HepG2 (cell line): ENCODE data around the gene PITHD1. TPM values are rescaled to one million over a fixed set of nuclear protein-coding genes. Genes with fewer than 3 reads are reported as not detected.

ENCODE experiments used
- BRD4 ChIP-seq: sonication (generic); formaldehyde crosslinking; IDR thresholded peaks from 2 replicates; pipeline ENCODE4 v1.4.0; 2020; ENCODE audit warnings: missing genetic modification reagents
- GFI1 ChIP-seq: sonication (generic); formaldehyde crosslinking; IDR thresholded peaks from 2 replicates; pipeline ENCODE4 v1.5.0; 2020; ENCODE audit warnings: missing genetic modification reagents, mild to moderate bottlenecking, borderline replicate concordance
- JUN ChIP-seq: sonication (generic); formaldehyde crosslinking; IDR thresholded peaks from 2 replicates; pipeline ENCODE4 v1.4.0; 2020; ENCODE audit warnings: mild to moderate bottlenecking, missing genetic modification reagents
- KAT8 ChIP-seq: IDR thresholded peaks from 2 replicates; pipeline ENCODE4 v1.6.1; 2016; ENCODE audit warnings: missing genetic modification reagents, missing compliant biosample characterization
- KDM2A ChIP-seq: sonication (generic); formaldehyde crosslinking; IDR thresholded peaks from 2 replicates; pipeline ENCODE4 v1.4.0; 2020; ENCODE audit warnings: low read depth, missing genetic modification reagents, borderline replicate concordance
- MED1 ChIP-seq: sonication (generic); formaldehyde crosslinking; IDR thresholded peaks from 2 replicates; pipeline ENCODE4 v1.4.0; 2020; ENCODE audit warnings: missing genetic modification reagents
- MLLT10 ChIP-seq: sonication (generic); formaldehyde crosslinking; IDR thresholded peaks from 2 replicates; pipeline ENCODE4 v1.4.0; 2020; ENCODE audit warnings: missing genetic modification reagents
- RNF219 ChIP-seq: sonication (generic); formaldehyde crosslinking; IDR thresholded peaks from 2 replicates; pipeline ENCODE4 v1.5.0; 2020; ENCODE audit warnings: mild to moderate bottlenecking, missing genetic modification reagents
- SALL1 ChIP-seq: sonication (generic); formaldehyde crosslinking; IDR thresholded peaks from 2 replicates; pipeline ENCODE4 v1.8.0; 2022; ENCODE audit warnings: mild to moderate bottlenecking, missing genetic modification reagents
- SALL2 ChIP-seq: sonication (generic); formaldehyde crosslinking; IDR thresholded peaks from 2 replicates; pipeline ENCODE4 v1.8.1; 2023; ENCODE audit warnings: mild to moderate bottlenecking, missing genetic modification reagents, inconsistent platforms
- SAP130 ChIP-seq: IDR thresholded peaks from 2 replicates; pipeline ENCODE4 v1.6.1; 2016; ENCODE audit warnings: low read depth
- SMC3 ChIP-seq: IDR thresholded peaks from 2 replicates; pipeline ENCODE4 v1.6.1; 2011; ENCODE audit warnings: low read length, improper control_type of control experiment
- TEAD3 ChIP-seq: optimal IDR thresholded peaks from 2 replicates; pipeline ENCODE3; 2016; ENCODE audit warnings: borderline replicate concordance
- THAP11 ChIP-seq: IDR thresholded peaks from 2 replicates; pipeline ENCODE4 v1.6.1; 2016; ENCODE audit warnings: missing biosample characterization, missing genetic modification reagents
- XRCC5 ChIP-seq: fragments of 200-400 bp; formaldehyde crosslinking; optimal IDR thresholded peaks from 2 replicates; pipeline ENCODE3; 2017; ENCODE audit warnings: mild to moderate bottlenecking, low read length
- ZFP1 ChIP-seq: IDR thresholded peaks from 2 replicates; pipeline ENCODE4 v1.6.1; 2016
- ZFP37 ChIP-seq: sonication (generic); formaldehyde crosslinking; IDR thresholded peaks from 2 replicates; pipeline ENCODE4 v1.4.0; 2020; ENCODE audit warnings: missing genetic modification reagents, borderline replicate concordance
- ZFP91 ChIP-seq: sonication (generic); formaldehyde crosslinking; IDR thresholded peaks from 2 replicates; pipeline ENCODE4 v1.9.0; 2022; ENCODE audit warnings: missing genetic modification reagents, mild to moderate bottlenecking, borderline replicate concordance
- ZNF441 ChIP-seq: sonication (generic); formaldehyde crosslinking; IDR thresholded peaks from 2 replicates; pipeline ENCODE4 v1.7.0; 2021; ENCODE audit warnings: missing genetic modification reagents, borderline replicate concordance
- ZNF547 ChIP-seq: sonication (generic); formaldehyde crosslinking; IDR thresholded peaks from 2 replicates; pipeline ENCODE4 v1.5.1; 2020; ENCODE audit warnings: mild to moderate bottlenecking, missing genetic modification reagents
- ZNF574 ChIP-seq: sonication (generic); formaldehyde crosslinking; IDR thresholded peaks from 2 replicates; pipeline ENCODE4 v1.4.0; 2020; ENCODE audit warnings: missing genetic modification reagents
- ZNF580 ChIP-seq: IDR thresholded peaks from 2 replicates; pipeline ENCODE4 v1.6.1; 2016; ENCODE audit warnings: low read depth, borderline replicate concordance
- ZNF672 ChIP-seq: sonication (generic); formaldehyde crosslinking; IDR thresholded peaks from 2 replicates; pipeline ENCODE4 v1.8.1; 2022; ENCODE audit warnings: missing genetic modification reagents
- ZNF776 ChIP-seq: sonication (generic); formaldehyde crosslinking; IDR thresholded peaks from 2 replicates; pipeline ENCODE4 v1.4.0; 2020; ENCODE audit warnings: mild to moderate bottlenecking, missing genetic modification reagents
- ZSCAN9 ChIP-seq: IDR thresholded peaks from 2 replicates; pipeline ENCODE4 v1.6.1; 2016; ENCODE audit warnings: borderline replicate concordance
- polyA plus RNA-seq, 8 experiments: library from polyadenylated mRNA; depleted of rRNA in 3 of 8; stranded (reverse) in 7 of 8; unstranded in 1 of 8; fragments of >200 nt; fragmentation: Illumina TruSeq in 4 of 8; extraction: Trizol in 4 of 8; gene quantifications; 2 replicates each; pipeline versions ENCODE4 v1.2.1 to v1.2.3, GENCODE V29; 2011 to 2016; ENCODE audit warnings: low read depth in 4 of 8, missing spikeins in 1 of 8, mixed read lengths in 1 of 8; ENCODE audit not compliant: insufficient read depth in 1 of 8
- total RNA-seq, 5 experiments: library from RNA; depleted of rRNA; stranded (reverse); fragments of >200 nt; fragmentation: Illumina TruSeq; extraction: Trizol; gene quantifications; 2 replicates each; pipeline ENCODE4 v1.2.3, GENCODE V29; 2016; ENCODE audit warnings: low read depth in 1 of 5

Gene PITHD1
- total and polyA plus RNA-seq, 2 of the 13 experiments (the other 11 are each of a cell fraction or from before 2014, with no cell fraction given): 28.0 to 37.3 TPM

- TF ChIP-seq ZNF574: peak; percentile 35; the same call in 1 of the 2 replicates
- TF ChIP-seq ZNF776 (CRISPR knock-in tag): no peak
- peak; percentile 32; the same call in 1 of the 2 replicates for TF ChIP-seq MED1 (CRISPR knock-in tag)
- TF ChIP-seq SMC3: peak; percentile 78
- TF ChIP-seq THAP11 (CRISPR knock-in tag): 0 out of 2 replicates have a peak, but pooled peaks have one; percentile 23
- no peak for TF ChIP-seq ZNF672 (CRISPR knock-in tag)
- peak; percentile 59 for TF ChIP-seq SAP130 (CRISPR knock-in tag)
- peak; percentile 39 for TF ChIP-seq TEAD3 (CRISPR knock-in tag)
- no peak for TF ChIP-seq ZNF441
- TF ChIP-seq RNF219 (CRISPR knock-in tag): 0 out of 2 replicates have a peak, but pooled peaks have one; percentile 41
- TF ChIP-seq XRCC5: peak; percentile 59
- no peak for TF ChIP-seq ZFP1 (CRISPR knock-in tag)
- TF ChIP-seq ZFP37 (CRISPR knock-in tag): no peak
- TF ChIP-seq SALL2 (CRISPR knock-in tag): peak; percentile 39; the same call in 1 of the 2 replicates
- peak; percentile 35; the same call in 1 of the 2 replicates for TF ChIP-seq GFI1 (CRISPR knock-in tag)
- TF ChIP-seq ZFP91 (CRISPR knock-in tag): 0 out of 2 replicates have a peak, but pooled peaks have one; percentile 31
- no peak for TF ChIP-seq MLLT10 (CRISPR knock-in tag)
- TF ChIP-seq SALL1: peak; percentile 40; the same call in 1 of the 2 replicates
- TF ChIP-seq JUN (CRISPR knock-in tag): no peak
- no peak for TF ChIP-seq ZNF547 (CRISPR knock-in tag)
- peak; percentile 25; the same call in 1 of the 2 replicates for TF ChIP-seq KAT8 (CRISPR knock-in tag)
- TF ChIP-seq ZNF580 (CRISPR knock-in tag): no peak
- no peak for TF ChIP-seq BRD4
- peak; percentile 37; the same call in 1 of the 2 replicates for TF ChIP-seq KDM2A (CRISPR knock-in tag)
- TF ChIP-seq ZSCAN9 (CRISPR knock-in tag): peak; percentile 39; the same call in 1 of the 2 replicates
Observed at GRCh38 chr1:23772049-23772853, 6.0 kb upstream of the PITHD1 start (continued).
